HS-5 (cell line): ENCODE measurements around the gene ZNF501.

Experiments
- DNase-seq: peaks from one replicate; pipeline ENCODE4 v3.0.0-alpha.2; 2012; ENCODE audit warnings: low read depth

Gene ZNF501

DNA sequence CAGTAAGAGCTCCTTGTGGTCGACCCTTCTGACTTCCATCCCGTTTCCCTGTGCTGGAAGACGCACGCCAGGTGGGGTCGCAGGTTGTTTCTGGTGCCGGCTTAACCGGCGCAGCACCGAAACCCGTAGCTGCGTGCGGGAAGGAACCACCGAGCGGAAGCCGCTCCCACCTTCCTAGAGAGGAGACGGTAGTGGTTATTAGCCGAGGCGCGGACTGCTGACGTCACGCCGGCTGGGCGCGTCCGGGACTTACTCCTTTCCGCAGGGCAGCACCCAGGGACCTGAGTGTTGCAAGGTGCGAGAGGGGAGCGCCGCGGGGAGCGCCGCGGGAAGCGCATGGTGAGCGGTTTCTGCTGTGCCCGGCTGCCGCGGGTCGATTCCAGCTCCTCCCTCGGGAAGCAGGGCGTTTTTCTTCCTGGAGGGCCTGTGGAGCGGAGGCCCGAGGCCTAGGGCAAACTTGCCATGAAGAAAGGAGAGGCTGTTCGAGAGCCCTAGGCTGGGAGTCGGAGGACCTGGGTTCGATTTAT is at the start of gene ZNF501:
TSS of gene ZNF501 (plus strand) at position 252 of the 527 bp plus-strand sequence. CDS start 4,787 bp downstream, outside the sequence.
- DNase-seq = no peak

- no peak for DNase-seq
These were observed 48.4 kb upstream of the ZNF501 start for GRCh38 chr3:44680921-44681455.

GRCh38 chr3:44682182-44682896 is 47.1 kb upstream of the ZNF501 start:
- DNase-seq = peak; percentile 78

GRCh38 chr3:44685128-44685800 is 44.2 kb upstream of the ZNF501 start:
- no peak for DNase-seq

GRCh38 chr3:44687898-44688297 is 41.5 kb upstream of the ZNF501 start:
- DNase-seq = no peak

DNA sequence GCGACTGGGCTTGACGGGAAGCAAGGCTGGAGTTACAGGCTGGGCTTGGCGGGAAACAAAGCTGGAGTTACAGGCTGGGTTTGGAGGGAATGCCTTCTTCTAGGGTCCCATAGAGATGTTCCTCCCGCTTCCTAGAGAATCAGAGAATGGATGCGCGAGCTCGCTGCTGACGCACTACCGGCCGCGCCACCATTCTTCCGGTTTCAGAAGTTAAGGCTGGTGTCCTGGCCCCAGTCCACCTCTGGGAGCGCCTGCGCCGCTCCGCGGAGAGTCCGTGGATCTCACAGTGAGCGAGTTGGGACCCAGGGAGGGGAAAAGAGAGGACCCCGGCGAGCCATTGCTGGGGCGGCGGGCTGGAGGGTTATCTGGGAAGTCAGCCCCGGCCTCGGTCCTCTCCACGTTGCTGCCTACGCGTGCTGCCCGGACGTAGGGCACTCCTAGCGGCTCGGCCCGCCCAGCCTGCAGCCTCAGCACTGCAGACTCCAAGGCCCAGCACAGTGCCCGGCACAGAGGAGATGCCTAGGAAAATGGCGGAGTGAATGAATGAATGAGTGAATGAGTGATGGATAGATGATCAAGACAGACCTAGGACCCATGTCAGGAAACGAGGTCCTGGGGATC is 16.9 kb upstream of the ZNF501 start, which contains the start of gene ZNF502:
TSS of gene ZNF502 (plus strand) at position 206 of the 621 bp plus-strand sequence. CDS start 7,602 bp downstream, outside the sequence.
- no peak for DNase-seq

DNA sequence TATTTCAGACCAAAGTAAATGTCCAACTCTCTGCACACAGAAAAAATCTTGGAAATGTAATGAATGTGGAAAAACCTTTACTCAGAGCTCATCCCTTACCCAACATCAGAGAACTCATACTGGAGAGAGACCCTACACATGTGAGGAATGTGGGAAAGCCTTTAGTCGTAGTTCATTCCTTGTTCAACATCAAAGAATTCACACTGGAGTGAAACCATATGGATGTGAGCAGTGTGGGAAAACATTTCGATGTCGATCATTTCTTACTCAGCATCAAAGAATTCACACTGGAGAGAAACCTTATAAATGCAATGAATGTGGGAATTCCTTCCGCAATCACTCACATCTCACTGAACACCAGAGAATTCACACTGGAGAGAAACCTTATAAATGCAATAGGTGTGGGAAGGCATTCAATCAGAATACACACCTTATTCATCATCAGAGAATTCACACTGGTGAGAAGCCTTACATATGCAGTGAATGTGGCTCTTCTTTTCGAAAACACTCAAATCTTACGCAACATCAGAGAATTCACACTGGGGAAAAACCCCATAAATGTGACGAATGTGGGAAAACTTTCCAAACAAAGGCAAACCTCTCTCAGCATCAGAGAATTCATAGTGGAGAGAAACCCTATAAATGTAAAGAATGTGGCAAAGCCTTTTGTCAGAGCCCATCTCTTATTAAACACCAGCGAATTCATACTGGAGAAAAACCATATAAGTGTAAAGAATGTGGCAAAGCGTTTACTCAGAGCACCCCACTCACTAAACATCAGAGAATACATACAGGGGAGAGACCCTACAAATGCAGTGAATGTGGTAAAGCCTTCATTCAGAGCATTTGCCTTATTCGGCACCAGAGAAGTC is 8.0 kb upstream of the ZNF501 start:
- no peak for DNase-seq

- DNase-seq = no peak
These were observed 7.4 kb upstream of the ZNF501 start for GRCh38 chr3:44722103-44722401.

GRCh38 chr3:44734646-44735168 is 5.3 kb downstream of the ZNF501 start:
- no peak for DNase-seq

DNA sequence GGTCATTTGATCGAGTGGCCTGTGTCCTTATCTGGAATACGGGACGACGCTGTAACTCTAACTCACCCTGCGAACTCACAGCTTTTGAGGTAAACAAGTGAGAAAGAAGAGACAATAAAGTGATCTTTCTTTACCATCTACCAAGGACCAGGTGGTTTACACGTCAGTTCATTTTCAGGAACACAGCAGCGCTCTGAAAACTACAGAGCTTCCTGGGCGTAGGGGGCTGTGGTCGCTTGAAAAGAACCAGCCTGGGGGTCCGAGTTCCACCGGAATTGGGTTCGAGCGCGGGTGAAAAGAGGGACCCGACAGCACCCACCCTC is 31.6 kb downstream of the ZNF501 start:
- no peak for DNase-seq

DNA sequence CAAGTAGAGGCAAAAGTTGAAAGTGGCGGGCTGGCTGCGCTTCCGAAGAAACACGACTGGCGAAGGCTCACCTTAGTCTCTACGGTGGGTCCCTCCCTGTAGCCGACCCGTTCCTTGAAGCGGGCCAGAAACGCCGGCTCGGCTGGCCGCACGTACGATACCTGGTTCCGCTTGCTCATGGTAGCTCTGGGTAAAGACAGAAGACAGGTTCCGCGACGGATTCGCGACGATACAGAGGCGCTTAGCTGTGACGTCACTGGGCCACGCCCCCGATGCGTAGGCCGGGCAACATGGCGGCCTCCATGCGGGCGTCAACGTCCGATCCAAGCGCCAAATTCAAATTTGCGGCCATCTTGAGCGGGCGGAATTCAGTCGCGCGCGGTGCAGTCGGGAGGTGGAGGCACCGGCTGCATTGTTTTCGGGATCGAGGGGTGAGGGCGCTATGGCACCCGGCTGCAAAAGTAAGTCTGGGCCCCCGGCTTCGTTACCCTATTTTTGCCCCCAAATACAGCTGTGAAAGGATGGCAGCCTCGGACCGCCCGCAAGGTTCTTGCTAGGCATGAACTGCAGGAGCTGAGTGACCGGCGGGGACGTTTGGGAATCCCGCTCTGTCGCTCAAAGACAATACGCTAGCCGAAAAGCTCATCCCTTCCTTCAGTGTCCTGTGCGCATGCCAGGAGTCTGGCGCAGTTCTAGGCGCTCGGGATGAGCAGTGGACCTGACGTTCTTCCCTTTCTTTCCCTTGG is 32.2 kb downstream of the ZNF501 start, which contains the start of the genes KIAA1143 and KIF15:
TSS of gene KIAA1143 (minus strand) at position 196 of the 746 bp plus-strand sequence. CDS start at position 179, 17 bp downstream.
TSS of gene KIF15 (plus strand) at position 371 of the 746 bp plus-strand sequence. CDS start at position 443, 72 bp downstream.
- DNase-seq = peak; percentile 78

DNA sequence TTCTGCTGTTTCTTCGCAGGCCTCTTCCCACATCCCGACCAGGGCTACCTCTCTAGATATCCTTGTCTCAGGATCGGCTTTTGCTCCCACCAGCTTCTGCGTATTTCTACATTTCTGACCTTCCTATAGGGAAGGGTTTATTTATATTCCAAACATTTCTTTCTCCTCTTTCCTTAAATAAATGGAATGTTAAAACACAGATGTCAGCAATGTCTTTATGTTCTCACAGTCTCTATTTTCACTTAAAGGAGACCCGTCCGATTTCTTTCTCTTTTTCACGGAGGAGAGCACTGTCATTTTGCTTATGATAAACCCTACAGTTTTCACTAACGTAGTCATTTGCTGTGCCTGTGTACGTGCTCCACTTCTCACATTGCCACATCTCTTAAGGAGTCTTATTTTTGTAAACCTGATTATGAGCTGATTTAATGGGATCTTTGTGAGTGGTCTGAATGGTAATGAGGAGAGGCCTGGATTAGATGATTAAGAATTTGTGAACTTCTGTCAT is 32.8 kb downstream of the ZNF501 start:
- DNase-seq = peak; percentile 19

- DNase-seq = no peak
These were observed 33.3 kb downstream of the ZNF501 start for GRCh38 chr3:44762690-44763089.

DNA sequence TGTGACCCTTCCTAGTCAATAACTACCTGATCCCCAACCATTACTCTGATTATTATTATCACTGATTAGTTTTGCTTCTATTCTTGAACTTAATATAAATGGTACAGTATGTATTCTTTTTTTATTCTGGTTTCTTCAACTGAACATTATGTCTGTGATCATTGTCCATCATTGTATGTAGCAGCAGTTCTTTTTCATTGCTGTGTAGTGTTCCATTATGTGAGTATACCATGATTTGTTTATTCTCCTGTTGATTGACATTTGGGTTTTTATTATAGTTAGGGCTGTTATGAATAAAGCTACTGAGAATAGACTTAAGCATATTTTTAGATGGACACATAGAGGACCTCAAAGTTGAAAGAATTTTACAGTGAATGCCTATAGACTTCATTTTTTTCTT is 34.8 kb downstream of the ZNF501 start:
- no peak for DNase-seq

- DNase-seq = no peak
These were observed 42.1 kb downstream of the ZNF501 start for GRCh38 chr3:44771424-44772098.

DNA sequence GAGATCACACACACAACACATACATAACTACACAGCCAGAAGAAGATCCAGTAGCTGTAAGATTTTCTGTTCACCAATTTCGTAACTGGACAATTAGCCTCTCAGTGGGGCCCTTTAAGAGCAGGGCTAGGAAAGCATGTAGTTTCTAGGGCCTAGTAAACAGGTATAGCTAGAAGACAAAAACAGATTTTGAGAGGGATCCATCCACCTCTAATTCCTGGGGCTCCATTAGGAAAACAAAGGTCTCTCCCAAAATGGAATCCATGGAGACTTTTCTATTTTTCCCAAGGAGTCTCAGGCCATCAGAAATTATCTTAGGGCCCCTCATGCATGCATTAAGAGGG is 42.6 kb downstream of the ZNF501 start:
- DNase-seq = no peak

- no peak for DNase-seq
These were observed 53.5 kb downstream of the ZNF501 start for GRCh38 chr3:44782891-44783290.
